ENCODE data around the gene MAPK8IP1. TPM values are rescaled to one million over a fixed set of nuclear protein-coding genes. Genes with fewer than 3 reads are reported as not detected.

The MAPK8IP1 gene
- total and polyA plus RNA-seq, 2 donors (not counting 3 experiments of a cell fraction or from before 2014, with no cell fraction given): 4.1 to 4.8 TPM

GRCh38 chr11:45913942-45914635 is 28.6 kb downstream of the MAPK8IP1 start:
- H3K36me3 ChIP-seq (ENCODE audit: control insufficient read depth in 2 of 2, extremely low read depth in 1 of 2, insufficient read depth in 2 of 2, low read length in 2 of 2): peaks cover 0 to 48% of the 10 kb centered on the region in 2 experiments
- no peaks in the 10 kb centered on the region for H4K20me1 ChIP-seq (replicated peaks; ENCODE audit: control insufficient read depth, extremely low read depth, insufficient read depth, low read length)
- no peaks in the 10 kb centered on the region for H3K27me3 ChIP-seq (ENCODE audit: control insufficient read depth in 2 of 2, insufficient read depth in 2 of 2, low read length in 2 of 2)
- CTCF ChIA-PET: no interaction called here
- H3K4me2 ChIP-seq (ENCODE audit: insufficient read depth, low read length): no peak overlapping the region
- dilution Hi-C loops (cut with MboI; ENCODE audit: extremely low pct_ligation_motif_present, low sequenced_read_pairs) (no loop called here), intact Hi-C loops (cut with micrococcal nuclease) (no loop called here)
- H3K4me3 ChIP-seq (replicated peaks in 1 of 3; ENCODE audit: insufficient read depth in 1 of 3, low read depth in 1 of 3, low read length in 3 of 3): no peak overlapping the region
- no TSS peak for BruUV-seq (replicated peaks)
- H3K9me3 ChIP-seq (replicated peaks; ENCODE audit: control insufficient read depth, insufficient read depth, low read length): no peaks in the 10 kb centered on the region
- H3K9ac ChIP-seq (replicated peaks; ENCODE audit: extremely low read depth, insufficient read depth, low read length): no peak overlapping the region
- TF ChIP-seq EZH2 (IDR thresholded peaks at IDR 0.05; ENCODE audit: borderline replicate concordance, low read depth, low read length, severe bottlenecking) (no peak), FOS (IDR thresholded peaks at IDR 0.05; ENCODE audit: borderline replicate concordance, insufficient read depth, low read length) (no peak), GATA2 (IDR thresholded peaks at IDR 0.05; ENCODE audit: insufficient read depth, insufficient read length, low read depth, low read length) (no peak), POLR2AphosphoS5 (IDR thresholded peaks at IDR 0.05; ENCODE audit: insufficient read depth, low read depth, low read length) (no peak), MAX (IDR thresholded peaks at IDR 0.05; ENCODE audit: insufficient read depth, insufficient read length) (no peak), POLR2A (IDR thresholded peaks at IDR 0.05; ENCODE audit: low read depth, low read length) (no peak), JUN (IDR thresholded peaks at IDR 0.05; ENCODE audit: borderline replicate concordance, insufficient read depth, insufficient read length, low read depth) (no peak), MYC (IDR thresholded peaks at IDR 0.05; ENCODE audit: low read depth, low read length) (no peak), CTCF (IDR thresholded peaks at IDR 0.05; ENCODE audit: extremely low read depth in 1 of 2, insufficient read depth in 1 of 2, low read depth in 1 of 2, low read length in 2 of 2) (no peak)
- no peaks in the 10 kb centered on the region for H3K9me1 ChIP-seq (replicated peaks; ENCODE audit: control insufficient read depth, extremely low read depth, insufficient read depth, low read length)
- POLR2A ChIA-PET: no interaction called here
- no peak overlapping the region for H2AFZ ChIP-seq (ENCODE audit: low read depth, low read length)
- peaks cover 10% of the 10 kb centered on the region for H3K79me2 ChIP-seq (ENCODE audit: control insufficient read depth, insufficient read depth, low read length)
- DNase-seq (ENCODE audit: low read depth, low spot score) (no peak), FAIRE-seq (no peak)
- H3K4me1 ChIP-seq (ENCODE audit: control insufficient read depth, extremely low read depth, insufficient read depth, low read length): peaks cover 10% of the 10 kb centered on the region
- H3K27ac ChIP-seq (ENCODE audit: insufficient read depth, low read depth, low read length): no peak overlapping the region
